ENCODE measurements around the gene HGS. TPM values are rescaled to one million over a fixed set of nuclear protein-coding genes. Genes with fewer than 3 reads are reported as not detected.

HGS gene
- total and polyA plus RNA-seq, 2 of the 13 experiments (the other 11 are each of a cell fraction or from before 2014, with no cell fraction given): 73.3 to 78.1 TPM

GRCh38 chr17:81713556-81714411, 30.0 kb downstream of the HGS start (continued):
- TF ChIP-seq KLF12 (CRISPR knock-in tag; IDR thresholded peaks at IDR 0.05; ENCODE audit: borderline replicate concordance) (peak; percentile 93), SMAD1 (CRISPR knock-in tag; IDR thresholded peaks at IDR 0.05; ENCODE audit: borderline replicate concordance, low read depth) (peak; percentile 77; the same call in 1 of the 2 replicates), TCF12 (IDR thresholded peaks at IDR 0.05) (no peak), TCF12 (CRISPR knock-in tag; IDR thresholded peaks at IDR 0.05) (no peak; the same call in 1 of the 2 replicates), IKZF4 (CRISPR knock-in tag; IDR thresholded peaks at IDR 0.05; ENCODE audit: borderline replicate concordance, low read depth, not compliant biosample characterization) (peak; percentile 83), JARID2 (CRISPR knock-in tag; IDR thresholded peaks at IDR 0.05; ENCODE audit: insufficient replicate concordance) (no peak), CCDC6 (CRISPR knock-in tag; IDR thresholded peaks at IDR 0.05) (no peak; the same call in 1 of the 2 replicates), MLXIP (CRISPR knock-in tag; IDR thresholded peaks at IDR 0.05; ENCODE audit: borderline replicate concordance) (no peak), RARA (CRISPR knock-in tag; IDR thresholded peaks at IDR 0.05) (peak; percentile 49), GLI4 (CRISPR knock-in tag; IDR thresholded peaks at IDR 0.05; ENCODE audit: borderline replicate concordance) (no peak; the same call in 1 of the 2 replicates), ARNT2 (CRISPR knock-in tag; IDR thresholded peaks at IDR 0.05; ENCODE audit: low read depth) (peak; percentile 75; the same call in 1 of the 2 replicates), KAT7 (CRISPR knock-in tag; IDR thresholded peaks at IDR 0.05; ENCODE audit: borderline replicate concordance) (peak; percentile 88; the same call in 1 of the 2 replicates), ATF1 (CRISPR knock-in tag; IDR thresholded peaks at IDR 0.05) (no peak), RFXAP (CRISPR knock-in tag; IDR thresholded peaks at IDR 0.05; ENCODE audit: borderline replicate concordance) (peak; percentile 70), FIP1L1 (IDR thresholded peaks at IDR 0.05; ENCODE audit: borderline replicate concordance, insufficient read depth, low read depth, low read length) (peak; percentile 78; the same call in 1 of the 2 replicates), PRMT3 (CRISPR knock-in tag; IDR thresholded peaks at IDR 0.05; ENCODE audit: borderline replicate concordance, low read depth) (no peak), EP300 (IDR thresholded peaks at IDR 0.05; ENCODE audit: low read depth in 2 of 2, low read length in 2 of 2) (no peak), EP300 (CRISPR knock-in tag; IDR thresholded peaks at IDR 0.05; ENCODE audit: borderline replicate concordance) (peak; percentile 29; the same call in 1 of the 2 replicates), PAF1 (CRISPR knock-in tag; IDR thresholded peaks at IDR 0.05) (no peak), ZSCAN9 (CRISPR knock-in tag; IDR thresholded peaks at IDR 0.05; ENCODE audit: borderline replicate concordance) (peak; percentile 36), ZNF878 (CRISPR knock-in tag; IDR thresholded peaks at IDR 0.05) (no peak), ZFP37 (CRISPR knock-in tag; IDR thresholded peaks at IDR 0.05; ENCODE audit: borderline replicate concordance) (no peak; the same call in 1 of the 2 replicates)
- TF ChIP-seq, protein P1, sequence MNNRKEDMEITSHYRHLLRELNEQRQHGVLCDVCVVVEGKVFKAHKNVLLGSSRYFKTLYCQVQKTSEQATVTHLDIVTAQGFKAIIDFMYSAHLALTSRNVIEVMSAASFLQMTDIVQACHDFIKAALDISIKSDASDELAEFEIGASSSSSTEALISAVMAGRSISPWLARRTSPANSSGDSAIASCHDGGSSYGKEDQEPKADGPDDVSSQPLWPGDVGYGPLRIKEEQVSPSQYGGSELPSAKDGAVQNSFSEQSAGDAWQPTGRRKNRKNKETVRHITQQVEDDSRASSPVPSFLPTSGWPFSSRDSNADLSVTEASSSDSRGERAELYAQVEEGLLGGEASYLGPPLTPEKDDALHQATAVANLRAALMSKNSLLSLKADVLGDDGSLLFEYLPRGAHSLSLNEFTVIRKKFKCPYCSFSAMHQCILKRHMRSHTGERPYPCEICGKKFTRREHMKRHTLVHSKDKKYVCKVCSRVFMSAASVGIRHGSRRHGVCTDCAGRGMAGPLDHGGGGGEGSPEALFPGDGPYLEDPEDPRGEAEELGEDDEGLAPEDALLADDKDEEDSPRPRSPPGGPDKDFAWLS (CRISPR knock-in tag; IDR thresholded peaks at IDR 0.05; ENCODE audit: borderline replicate concordance): peak; percentile 100
